Measurements from ENCODE around the gene HES7.

HES7 gene

DNA sequence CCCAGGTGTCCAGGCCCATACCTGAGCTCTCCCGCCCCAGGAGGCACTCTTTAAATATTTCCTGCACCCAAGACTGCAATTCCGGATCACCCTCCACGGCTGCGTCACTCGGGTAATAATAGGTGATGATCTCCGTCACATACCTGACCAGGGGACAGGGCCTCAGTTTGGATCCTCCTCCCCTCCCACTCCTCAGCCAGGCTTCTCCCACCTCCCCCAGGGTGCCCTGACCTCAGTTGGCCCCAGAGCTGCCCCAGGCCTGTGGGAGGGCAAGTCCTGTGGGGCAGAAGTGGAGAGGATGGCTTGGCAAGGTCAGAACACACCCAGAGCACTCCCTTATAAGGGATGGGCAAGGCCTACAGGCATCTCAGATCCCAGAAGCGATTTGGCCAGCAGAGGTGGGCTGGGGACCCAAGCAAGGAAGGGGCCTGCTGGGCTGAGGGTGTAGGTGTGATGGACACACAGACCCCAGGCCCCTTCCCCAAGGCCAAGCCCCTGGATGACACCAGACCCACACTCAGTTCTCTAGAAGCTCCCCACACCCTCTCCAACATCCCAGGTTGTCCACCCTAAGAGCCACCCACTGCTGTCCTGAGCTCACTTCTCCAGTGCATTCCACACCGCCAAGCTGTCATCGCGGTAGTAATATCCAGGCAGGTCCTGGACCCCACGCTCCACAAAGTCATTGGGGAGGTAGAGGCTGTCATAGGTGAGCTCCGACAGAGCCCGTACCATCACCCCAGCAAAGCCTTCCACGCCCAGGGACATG lies 48.1 kb downstream of the HES7 start:
- in situ Hi-C loops (cut with MboI; ENCODE audit: low sequenced_read_pairs): no loop called here

DNA sequence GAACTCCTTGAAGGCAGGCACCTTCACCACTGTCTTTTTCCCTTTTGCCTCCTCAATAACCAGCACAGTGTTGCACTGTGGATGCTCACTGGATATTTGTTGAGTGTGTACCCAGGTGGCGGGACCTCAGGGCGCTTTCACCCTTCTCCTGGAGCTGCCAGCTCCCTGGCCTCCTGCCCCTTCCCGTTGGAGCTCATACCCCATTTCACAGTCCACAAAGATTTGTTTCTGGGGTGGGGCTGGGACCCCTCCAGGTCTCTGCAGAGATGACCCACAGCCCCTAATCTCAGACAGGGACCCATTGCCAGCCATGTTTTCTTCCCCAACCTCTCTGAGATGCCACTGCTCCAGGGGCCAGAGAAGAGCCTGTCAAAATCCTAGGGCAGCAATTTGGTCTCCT lies 48.8 kb downstream of the HES7 start:
- in situ Hi-C loops (cut with MboI; ENCODE audit: low sequenced_read_pairs): no loop called here

DNA sequence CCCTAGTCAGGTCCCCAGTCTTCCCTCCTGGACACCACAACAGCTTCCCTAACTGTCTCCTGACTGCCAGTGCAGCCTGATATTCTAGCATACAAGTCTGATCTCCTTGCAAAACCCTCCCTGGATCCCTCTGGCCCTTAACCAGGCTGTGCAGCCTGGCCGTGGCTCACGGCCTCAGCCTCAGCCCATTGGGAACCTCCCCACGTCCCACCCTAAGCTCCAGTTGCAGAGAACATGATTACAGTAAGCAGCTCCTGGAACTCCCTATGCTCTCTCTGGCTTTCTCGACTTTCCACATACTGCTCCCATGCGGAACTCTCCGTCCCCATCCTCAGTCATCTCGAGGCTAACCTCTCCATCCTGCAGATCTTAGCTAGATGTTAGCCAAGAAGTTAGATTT lies 49.4 kb downstream of the HES7 start:
- in situ Hi-C loops (cut with MboI; ENCODE audit: low sequenced_read_pairs): no loop called here

DNA sequence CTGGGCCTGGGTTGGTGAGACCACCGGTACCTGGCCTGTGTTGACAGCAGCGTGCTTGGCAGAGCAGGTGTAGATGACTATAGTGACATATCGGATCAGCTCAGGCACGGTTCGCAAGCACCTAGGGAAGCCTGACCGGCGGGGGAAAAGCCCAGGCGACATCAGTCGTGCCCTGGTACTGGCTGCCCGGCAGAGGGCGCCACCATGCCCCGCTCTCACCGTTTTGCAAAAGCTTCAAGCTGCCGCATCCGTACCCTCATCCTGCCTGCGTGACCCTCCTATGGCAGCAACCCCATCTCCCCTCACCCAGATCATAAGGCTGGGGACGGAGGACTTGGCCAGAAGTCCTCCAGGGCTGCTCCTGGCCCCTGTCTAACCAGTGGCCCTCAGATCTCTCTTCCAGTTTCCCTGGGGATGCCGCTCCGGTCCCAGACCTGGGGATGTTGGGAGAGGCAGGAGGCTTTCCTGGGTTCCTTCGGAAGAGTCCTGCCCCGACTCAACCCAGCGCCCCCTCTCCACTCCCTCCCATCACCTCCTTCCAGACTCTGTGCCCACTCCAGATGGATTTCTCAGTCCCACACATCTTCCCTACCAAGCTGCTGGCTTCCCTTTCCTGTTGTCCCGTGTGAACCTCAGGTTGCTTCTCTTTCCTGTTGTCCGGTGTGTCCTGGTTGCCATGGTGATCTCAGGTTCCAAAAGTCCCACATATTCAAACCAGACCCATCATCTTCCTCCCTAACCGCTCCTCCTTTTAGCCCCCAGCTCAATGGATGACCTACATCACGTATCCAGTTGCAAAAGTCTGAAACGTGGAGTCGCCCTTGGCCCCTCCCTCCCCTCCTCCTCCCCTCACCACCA lies 50.0 kb downstream of the HES7 start:
- in situ Hi-C loops (cut with MboI; ENCODE audit: low sequenced_read_pairs): no loop called here

DNA sequence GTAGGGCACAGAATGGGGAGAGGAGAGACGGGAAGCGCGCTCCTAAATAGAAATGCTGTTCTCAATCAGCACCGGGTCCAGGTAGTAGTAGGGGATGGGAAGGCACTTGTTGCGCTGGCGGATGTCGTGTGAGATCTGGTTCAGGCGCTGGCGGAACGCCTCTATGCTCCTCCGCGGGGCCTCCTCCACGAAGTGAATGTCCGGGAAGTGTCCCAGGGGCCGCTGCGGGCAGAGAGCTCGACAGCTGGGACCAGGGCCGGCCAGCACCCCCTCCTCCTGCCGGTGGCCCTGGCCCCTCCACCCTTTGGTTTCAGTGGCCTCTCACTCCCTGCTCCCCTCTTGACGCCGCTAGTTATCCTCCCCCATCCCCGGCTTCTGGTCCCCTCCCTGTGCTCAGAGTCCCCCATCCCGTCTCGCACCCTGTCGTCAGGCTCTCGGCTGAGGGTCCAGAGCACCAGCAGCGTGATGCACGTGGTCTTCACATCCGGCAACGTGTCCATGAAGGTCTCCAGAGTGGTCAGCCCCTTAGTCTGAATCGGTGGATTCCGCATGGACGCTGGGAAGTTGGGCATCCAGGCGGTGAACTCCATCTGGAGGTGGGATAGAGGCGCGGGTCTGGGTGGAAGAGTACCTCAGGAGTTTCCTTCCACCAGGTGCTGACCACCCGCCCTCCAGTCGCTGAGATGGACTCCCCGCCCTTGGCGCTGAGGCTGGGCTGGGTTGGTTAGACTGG lies 51.0 kb downstream of the HES7 start:
- in situ Hi-C loops (cut with MboI; ENCODE audit: low sequenced_read_pairs): no loop called here

DNA sequence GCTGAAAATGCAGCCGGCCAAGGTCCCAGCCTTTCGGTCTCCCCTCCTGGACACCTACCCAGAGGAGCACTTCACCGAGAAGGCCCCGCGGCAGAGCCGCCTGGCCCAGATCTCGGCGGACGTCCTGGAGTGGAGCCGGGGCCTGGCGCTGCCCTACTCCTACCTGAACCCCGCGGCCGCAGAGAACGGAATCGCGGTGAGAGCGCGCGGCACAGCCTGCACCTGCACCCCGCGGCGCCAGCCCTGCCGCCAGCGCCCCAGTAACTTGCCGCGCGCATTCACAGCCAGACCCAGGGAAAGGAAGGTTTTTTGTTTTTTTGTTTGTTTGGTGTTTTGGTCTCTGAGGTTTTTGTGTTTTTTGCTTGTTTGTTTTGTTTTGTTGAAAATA lies 51.6 kb downstream of the HES7 start:
- in situ Hi-C loops (cut with MboI; ENCODE audit: low sequenced_read_pairs): no loop called here

- in situ Hi-C loops (cut with MboI; ENCODE audit: low sequenced_read_pairs): no loop called here
Measured at GRCh38 chr17:8071496-8071895, 52.4 kb downstream of the HES7 start.

All from HL-60/S4 treated with phorbol 12-myristate 13-acetate at 8.2 ng/mL for 4 days and 3 days (cell line).